Endothelial cell of umbilical vein (primary cell): Measurements from ENCODE around the gene TGFA. TPM values are rescaled to one million over a fixed set of nuclear protein-coding genes. Genes with fewer than 3 reads are reported as not detected.

ENCODE experiments used
- BruUV-seq: library from RNA; stranded (reverse); fragments of 400-500 nt; replicated peaks from 2 replicates; lab custom pipeline; 2021; lab: Mats Ljungman, UMichigan
- CTCF ChIA-PET: fragments of 300-600, 350-600 bp; sonication (Branson Sonifier 250); formaldehyde crosslinking; loops from one replicate; lab custom pipeline; 2021; ENCODE audit warnings: antibody characterized with exemption, inconsistent platforms; lab: Charles Lee
- POLR2A ChIA-PET: fragments of 300-600, 350-600 bp; sonication (Branson Sonifier 250); formaldehyde crosslinking; loops from one replicate; lab custom pipeline; 2021; ENCODE audit warnings: antibody characterized with exemption, inconsistent platforms; lab: Charles Lee
- DNase-seq: peaks from one replicate; pipeline ENCODE4 v3.0.0-alpha.2; 2011; ENCODE audit warnings: low read depth, low spot score
- FAIRE-seq: peaks from 2 replicates; lab custom pipeline; 2011; peaks lifted over from hg19 to GRCh38; lab: Jason Lieb, UNC
- H2AFZ ChIP-seq: 2 replicates; pipeline ENCODE4 v1.6.0; 2012; ENCODE audit warnings: low read depth, low read length, control low read depth, inconsistent platforms
- H3K27ac ChIP-seq: 2 replicates; pipeline ENCODE4 v1.5.1; 2011; ENCODE audit warnings: low read depth, mild to moderate bottlenecking, control low read depth, low read length, moderate library complexity; ENCODE audit not compliant: insufficient read depth
- H3K27me3 ChIP-seq, 2 experiments: 2 replicates each; pipeline versions ENCODE4 v1.6.0 to v1.6.1; 2011; ENCODE audit warnings: low read length in 2 of 2, mixed read lengths in 1 of 2; ENCODE audit not compliant: control insufficient read depth in 2 of 2, insufficient read depth in 2 of 2
- H3K36me3 ChIP-seq, 2 experiments: 2 replicates in 1 of 2; 3 replicates in 1 of 2; pipeline ENCODE4 v1.5.1; 2011; ENCODE audit warnings: low read length in 2 of 2, mild to moderate bottlenecking in 1 of 2, moderate library complexity in 1 of 2; ENCODE audit not compliant: control insufficient read depth in 2 of 2, insufficient read depth in 2 of 2; ENCODE audit errors: extremely low read depth in 1 of 2
- H3K4me1 ChIP-seq: 3 replicates; pipeline ENCODE4 v1.5.1; 2011; ENCODE audit warnings: mild to moderate bottlenecking, low read length; ENCODE audit not compliant: control insufficient read depth, insufficient read depth; ENCODE audit errors: extremely low read depth
- H3K4me2 ChIP-seq: 2 replicates; pipeline ENCODE4 v1.6.1; 2011; ENCODE audit warnings: low read length, control low read depth, mixed read lengths; ENCODE audit not compliant: insufficient read depth
- H3K4me3 ChIP-seq, 3 experiments: fragments of 200-600 bp in 1 of 3; sonication (generic), shearing (Covaris generic) in 1 of 3; replicated peaks in 1 of 3; 2 replicates each; pipeline ENCODE4 v1.5.1; 2011 to 2016; ENCODE audit warnings: control low read depth in 3 of 3, low read length in 3 of 3, mild to moderate bottlenecking in 2 of 3, inconsistent platforms in 1 of 3, low read depth in 1 of 3, moderate library complexity in 1 of 3; ENCODE audit not compliant: insufficient read depth in 1 of 3
- H3K79me2 ChIP-seq: 2 replicates; pipeline ENCODE4 v1.6.0; 2012; ENCODE audit warnings: low read length, inconsistent platforms; ENCODE audit not compliant: control insufficient read depth, insufficient read depth
- H3K9ac ChIP-seq: replicated peaks from 2 replicates; pipeline ENCODE3; 2011; ENCODE audit warnings: low read length, control low read depth; ENCODE audit not compliant: insufficient read depth; ENCODE audit errors: extremely low read depth
- H3K9me1 ChIP-seq: replicated peaks from 3 replicates; pipeline ENCODE4 v1.6.0; 2011; ENCODE audit warnings: mild to moderate bottlenecking, low read length; ENCODE audit not compliant: control insufficient read depth, insufficient read depth; ENCODE audit errors: extremely low read depth
- H3K9me3 ChIP-seq: replicated peaks from 2 replicates; pipeline ENCODE4 v1.5.1; 2012; ENCODE audit warnings: low read length, inconsistent platforms; ENCODE audit not compliant: control insufficient read depth, insufficient read depth
- H4K20me1 ChIP-seq: replicated peaks from 2 replicates; pipeline ENCODE3; 2011; ENCODE audit warnings: mild to moderate bottlenecking, low read length; ENCODE audit not compliant: control insufficient read depth, insufficient read depth; ENCODE audit errors: extremely low read depth
- EZH2 ChIP-seq: IDR thresholded peaks from 2 replicates; pipeline ENCODE4 v1.6.1; 2012; ENCODE audit warnings: borderline replicate concordance, low read depth, mild to moderate bottlenecking, moderate library complexity, low read length, inconsistent platforms; ENCODE audit not compliant: severe bottlenecking
- FOS ChIP-seq: IDR thresholded peaks from 2 replicates; pipeline ENCODE4 v1.6.1; 2011; ENCODE audit warnings: mild to moderate bottlenecking, low read length, moderate library complexity, borderline replicate concordance; ENCODE audit not compliant: insufficient read depth
- GATA2 ChIP-seq: IDR thresholded peaks from 2 replicates; pipeline ENCODE4 v1.7.0; 2011; ENCODE audit warnings: low read depth, mild to moderate bottlenecking, moderate library complexity, mixed read lengths, low read length; ENCODE audit not compliant: insufficient read length, insufficient read depth
- JUN ChIP-seq: IDR thresholded peaks from 2 replicates; pipeline ENCODE4 v1.6.1; 2011; ENCODE audit warnings: borderline replicate concordance, low read depth; ENCODE audit not compliant: insufficient read length, insufficient read depth
- MAX ChIP-seq: IDR thresholded peaks from 2 replicates; pipeline ENCODE4 v1.6.1; 2011; ENCODE audit not compliant: insufficient read depth, insufficient read length
- MYC ChIP-seq: IDR thresholded peaks from one replicate; pipeline ENCODE4 v1.6.1; 2011; ENCODE audit warnings: mild to moderate bottlenecking, low read depth, low read length
- POLR2A ChIP-seq: IDR thresholded peaks from 2 replicates; pipeline ENCODE4 v1.6.1; 2012; ENCODE audit warnings: low read depth, mild to moderate bottlenecking, control low read depth, low read length
- POLR2AphosphoS5 ChIP-seq: IDR thresholded peaks from 2 replicates; pipeline ENCODE4 v1.6.1; 2012; ENCODE audit warnings: low read depth, mild to moderate bottlenecking, control low read depth, low read length, moderate library complexity; ENCODE audit not compliant: insufficient read depth
- dilution Hi-C: fragments of 300-500 bp; cut with MboI; formaldehyde crosslinking; loops from one replicate; pipeline ENCODE4 v1.15.0; 2019; ENCODE audit warnings: low sequenced_read_pairs; ENCODE audit not compliant: extremely low pct_ligation_motif_present
- intact Hi-C: fragments of 100-400 bp; cut with micrococcal nuclease; formaldehyde crosslinking; loops from one replicate; pipeline ENCODE4 v1.10.0; 2022
- polyA plus RNA-seq, 4 experiments: library from polyadenylated mRNA; depleted of rRNA in 3 of 4; stranded (reverse) in 3 of 4; unstranded in 1 of 4; fragments of >200 nt; gene quantifications; 2 replicates each; pipeline versions ENCODE4 v1.2.1 to v1.2.3, GENCODE V29; 2011 to 2012; ENCODE audit warnings: missing spikeins in 1 of 4
- total RNA-seq: library from RNA; stranded (reverse); gene quantifications from 2 replicates; pipeline ENCODE4 v1.2.3, GENCODE V29; 2021
- TF ChIP-seq, protein P1 (sequence below), 2 donors: IDR thresholded peaks; 1 replicate in 1 of 2; 2 replicates in 1 of 2; pipeline ENCODE4 v1.5.1; 2011; ENCODE audit warnings: low read length in 2 of 2, mild to moderate bottlenecking in 2 of 2, moderate library complexity in 2 of 2, control low read depth in 1 of 2, inconsistent platforms in 1 of 2, low read depth in 1 of 2; ENCODE audit not compliant: insufficient read depth in 1 of 2; ENCODE audit errors: extremely low read depth in 1 of 2

The TGFA gene
- total and polyA plus RNA-seq, 2 donors (not counting 3 experiments of a cell fraction or from before 2014, with no cell fraction given), result 0.22 to 0.32 TPM

GRCh38 chr2:70529610-70530009 is 24.0 kb downstream of the TGFA start:
- no peak for TF ChIP-seq GATA2
- TF ChIP-seq EZH2, result no peak
- no peak for TF ChIP-seq POLR2A
- no peak for TF ChIP-seq MYC
- no peak for TF ChIP-seq POLR2AphosphoS5
- no peak for TF ChIP-seq JUN
- TF ChIP-seq, protein P1, sequence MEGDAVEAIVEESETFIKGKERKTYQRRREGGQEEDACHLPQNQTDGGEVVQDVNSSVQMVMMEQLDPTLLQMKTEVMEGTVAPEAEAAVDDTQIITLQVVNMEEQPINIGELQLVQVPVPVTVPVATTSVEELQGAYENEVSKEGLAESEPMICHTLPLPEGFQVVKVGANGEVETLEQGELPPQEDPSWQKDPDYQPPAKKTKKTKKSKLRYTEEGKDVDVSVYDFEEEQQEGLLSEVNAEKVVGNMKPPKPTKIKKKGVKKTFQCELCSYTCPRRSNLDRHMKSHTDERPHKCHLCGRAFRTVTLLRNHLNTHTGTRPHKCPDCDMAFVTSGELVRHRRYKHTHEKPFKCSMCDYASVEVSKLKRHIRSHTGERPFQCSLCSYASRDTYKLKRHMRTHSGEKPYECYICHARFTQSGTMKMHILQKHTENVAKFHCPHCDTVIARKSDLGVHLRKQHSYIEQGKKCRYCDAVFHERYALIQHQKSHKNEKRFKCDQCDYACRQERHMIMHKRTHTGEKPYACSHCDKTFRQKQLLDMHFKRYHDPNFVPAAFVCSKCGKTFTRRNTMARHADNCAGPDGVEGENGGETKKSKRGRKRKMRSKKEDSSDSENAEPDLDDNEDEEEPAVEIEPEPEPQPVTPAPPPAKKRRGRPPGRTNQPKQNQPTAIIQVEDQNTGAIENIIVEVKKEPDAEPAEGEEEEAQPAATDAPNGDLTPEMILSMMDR (IDR thresholded peaks at IDR 0.05; ENCODE audit: extremely low read depth in 1 of 2, insufficient read depth in 1 of 2, low read depth in 1 of 2, low read length in 2 of 2), result no peak
- TF ChIP-seq FOS, result no peak
- TF ChIP-seq MAX, result no peak
- no peaks in the 10 kb centered on the region for H3K4me1 ChIP-seq
- no peak for DNase-seq
- H3K9me3 ChIP-seq, result no peaks in the 10 kb centered on the region
- dilution Hi-C loops, result no loop called here
- no peak overlapping the region for H2AFZ ChIP-seq
- no peak overlapping the region for H3K9ac ChIP-seq
- no peak overlapping the region for H3K4me3 ChIP-seq
- no TSS peak for BruUV-seq
- H3K27ac ChIP-seq, result no peak overlapping the region
- no peaks in the 10 kb centered on the region for H3K9me1 ChIP-seq
- H4K20me1 ChIP-seq, result no peaks in the 10 kb centered on the region
- intact Hi-C loops, result no loop called here
- ChIA-PET POLR2A (no interaction called here), CTCF (no interaction called here)
- FAIRE-seq, result no peak
- no peaks in the 10 kb centered on the region for H3K36me3 ChIP-seq
- H3K27me3 ChIP-seq, result peaks cover 2 to 6% of the 10 kb centered on the region in 2 experiments
- no peaks in the 10 kb centered on the region for H3K79me2 ChIP-seq
- no peak overlapping the region for H3K4me2 ChIP-seq
